Adrenal gland (tissue), 5 donors: ENCODE measurements around the gene CAB39.

Experiments used
- POLR2A ChIP-seq, 2 donors: fragments of 450-650 bp; IDR thresholded peaks; one replicate each; pipeline ENCODE4 v1.6.1; 2017; ENCODE audit warnings: antibody characterized with exemption in 2 of 2, mild to moderate bottlenecking in 2 of 2, moderate library complexity in 1 of 2
- TF ChIP-seq, protein P1 (sequence below), 6 experiments: fragments of 450-650 bp in 4 of 6; fragments of 200-600 bp in 2 of 6; sonication (generic) in 1 of 6; IDR thresholded peaks; 1 replicate in 5 of 6; 2 replicates in 1 of 6; pipeline versions ENCODE4 v1.5.1 to v1.8.0; 2016 to 2021; ENCODE audit warnings: antibody characterized with exemption in 6 of 6, mild to moderate bottlenecking in 2 of 6, moderate library complexity in 1 of 6
- donor health status: DM: no; HTN: no; CAD: no.

DNA sequence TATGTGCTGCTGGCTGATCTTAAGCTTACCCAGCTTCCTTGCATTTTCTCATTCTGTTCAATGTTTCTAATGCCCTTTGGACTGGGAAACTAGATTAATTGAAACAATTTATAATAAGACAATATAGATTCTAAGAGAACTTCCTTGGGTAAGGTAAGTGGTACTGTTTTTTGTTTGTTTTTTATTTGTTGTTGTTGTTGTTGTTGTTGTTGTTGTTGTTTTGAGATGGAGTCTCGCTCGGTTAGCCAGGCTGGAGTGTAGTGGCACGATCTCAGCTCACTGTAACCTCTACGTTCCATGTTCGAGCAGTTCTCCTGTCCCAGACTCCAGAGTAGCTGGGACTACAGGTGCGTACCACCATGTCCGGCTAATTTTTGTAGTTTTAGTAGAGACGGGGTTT lies 49.1 kb downstream of the CAB39 start:
- no peak for TF ChIP-seq POLR2A (IDR thresholded peaks at IDR 0.05)
- TF ChIP-seq, protein P1, sequence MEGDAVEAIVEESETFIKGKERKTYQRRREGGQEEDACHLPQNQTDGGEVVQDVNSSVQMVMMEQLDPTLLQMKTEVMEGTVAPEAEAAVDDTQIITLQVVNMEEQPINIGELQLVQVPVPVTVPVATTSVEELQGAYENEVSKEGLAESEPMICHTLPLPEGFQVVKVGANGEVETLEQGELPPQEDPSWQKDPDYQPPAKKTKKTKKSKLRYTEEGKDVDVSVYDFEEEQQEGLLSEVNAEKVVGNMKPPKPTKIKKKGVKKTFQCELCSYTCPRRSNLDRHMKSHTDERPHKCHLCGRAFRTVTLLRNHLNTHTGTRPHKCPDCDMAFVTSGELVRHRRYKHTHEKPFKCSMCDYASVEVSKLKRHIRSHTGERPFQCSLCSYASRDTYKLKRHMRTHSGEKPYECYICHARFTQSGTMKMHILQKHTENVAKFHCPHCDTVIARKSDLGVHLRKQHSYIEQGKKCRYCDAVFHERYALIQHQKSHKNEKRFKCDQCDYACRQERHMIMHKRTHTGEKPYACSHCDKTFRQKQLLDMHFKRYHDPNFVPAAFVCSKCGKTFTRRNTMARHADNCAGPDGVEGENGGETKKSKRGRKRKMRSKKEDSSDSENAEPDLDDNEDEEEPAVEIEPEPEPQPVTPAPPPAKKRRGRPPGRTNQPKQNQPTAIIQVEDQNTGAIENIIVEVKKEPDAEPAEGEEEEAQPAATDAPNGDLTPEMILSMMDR (IDR thresholded peaks at IDR 0.05): no peak
